ENCODE measurements around the gene FOXC1.

- no peak for TF ChIP-seq REST (IDR thresholded peaks at IDR 0.05; ENCODE audit: low read depth, low read length)
- TF ChIP-seq EP300 (IDR thresholded peaks at IDR 0.05; ENCODE audit: borderline replicate concordance in 1 of 2, control insufficient read depth in 1 of 2, low read depth in 2 of 2, low read length in 2 of 2), result no peak
- no peak for TF ChIP-seq POLR2AphosphoS5 (IDR thresholded peaks at IDR 0.05; ENCODE audit: low read length)
- TF ChIP-seq PAX8 (IDR thresholded peaks at IDR 0.05), result no peak
- no peak for TF ChIP-seq HDAC6 (IDR thresholded peaks at IDR 0.05; ENCODE audit: unreplicated experiment)
- no peak for TF ChIP-seq CHD4 (IDR thresholded peaks at IDR 0.05)
- no peak for TF ChIP-seq FOS (IDR thresholded peaks at IDR 0.05; ENCODE audit: borderline replicate concordance, extremely low read depth, insufficient read length)
- TF ChIP-seq TAF1 (IDR thresholded peaks at IDR 0.05; ENCODE audit: borderline replicate concordance, low read depth, low read length), result no peak
- TF ChIP-seq CTCF (IDR thresholded peaks at IDR 0.05 in 2 of 3, conservative IDR thresholded peaks at IDR 0.05 in 1 of 3; ENCODE audit: control insufficient read depth in 2 of 3, extremely low read depth in 1 of 3, insufficient read depth in 1 of 3, low read depth in 3 of 3, low read length in 3 of 3), result no peak
- TF ChIP-seq RAD21 (IDR thresholded peaks at IDR 0.05; ENCODE audit: insufficient read depth, low read depth, low read length), result no peak
- no peak for TF ChIP-seq POLR2A (IDR thresholded peaks at IDR 0.05; ENCODE audit: low read depth, low read length)
These were observed 14.5 kb downstream of the FOXC1 start for GRCh38 chr6:1624058-1624850.

Data from GM12878 (cell line).